Lung (tissue), 12 donors: ENCODE data around the gene CDC42BPB. TPM values are rescaled to one million over a fixed set of nuclear protein-coding genes. Genes with fewer than 3 reads are reported as not detected.

Source experiments
- ATAC-seq: fragments of 200-7000 bp; cut with Tn5 transposase; one replicate; pipeline ENCODE4 v1.9.1; 2020; ENCODE audit warnings: moderate number of reproducible peaks; ENCODE audit not compliant: insufficient read depth, low FRiP score
- DNase-seq, 3 donors: peaks; one replicate each; pipeline ENCODE4 v3.0.0-alpha.2; 2013 to 2017
- H3K27ac ChIP-seq, 2 donors: one replicate each; pipeline ENCODE4 v1.5.1; 2013; ENCODE audit warnings: mild to moderate bottlenecking in 2 of 2, moderate library complexity in 2 of 2, control low read depth in 1 of 2, inconsistent platforms in 1 of 2, low read depth in 1 of 2, low read length in 1 of 2
- H3K27me3 ChIP-seq, 3 donors: one replicate each; pipeline ENCODE4 v1.5.1; 2013; ENCODE audit warnings: low read length in 2 of 3; ENCODE audit not compliant: control insufficient read depth in 3 of 3, insufficient read depth in 3 of 3
- H3K36me3 ChIP-seq, 4 donors: one replicate each; pipeline ENCODE4 v1.5.1; 2013; ENCODE audit warnings: low read length in 4 of 4, mild to moderate bottlenecking in 1 of 4, moderate library complexity in 1 of 4; ENCODE audit not compliant: control insufficient read depth in 4 of 4, insufficient read depth in 4 of 4
- H3K4me1 ChIP-seq, 5 donors: one replicate each; pipeline ENCODE4 v1.5.1; 2013; ENCODE audit warnings: low read length in 5 of 5, mild to moderate bottlenecking in 2 of 5, moderate library complexity in 1 of 5; ENCODE audit not compliant: control insufficient read depth in 5 of 5, insufficient read depth in 5 of 5
- H3K4me3 ChIP-seq: one replicate; pipeline ENCODE4 v1.5.1; 2013; ENCODE audit warnings: mild to moderate bottlenecking, control low read depth, moderate library complexity
- H3K9ac ChIP-seq, 2 donors: one replicate each; pipeline ENCODE4 v1.5.1; 2013; ENCODE audit warnings: low read length in 2 of 2, control low read depth in 1 of 2; ENCODE audit not compliant: insufficient read depth in 1 of 2
- H3K9me3 ChIP-seq, 4 donors: one replicate each; pipeline ENCODE4 v1.5.1; 2013; ENCODE audit warnings: low read length in 3 of 4, mild to moderate bottlenecking in 1 of 4, moderate library complexity in 1 of 4; ENCODE audit not compliant: control insufficient read depth in 4 of 4, insufficient read depth in 3 of 4
- CTCF ChIP-seq: IDR thresholded peaks from 2 replicates; pipeline ENCODE4 v1.5.1; 2012; ENCODE audit warnings: mild to moderate bottlenecking; ENCODE audit errors: control extremely low read depth, extremely low read depth
- WGBS, 2 donors: extraction: QIAGEN DNeasy Blood & Tissue Kit; methylation state at CpG; one replicate each; pipeline ENCODE4 v1.1.7; 2013; 5-methylcytosine and 5-hydroxymethylcytosine counted together
- polyA plus RNA-seq, 2 donors: library from polyadenylated mRNA; stranded (reverse); fragments of 200-250 nt; gene quantifications; one replicate each; pipeline ENCODE4 v1.2.1, GENCODE V29; 2013
- total RNA-seq, 2 donors: library from RNA; depleted of rRNA in 1 of 2; stranded (reverse); fragments of >200 nt in 1 of 2; gene quantifications; one replicate each; pipeline ENCODE4 v1.2.1, GENCODE V29; 2014 to 2021
- donor health status: control.
- donor health status: control.
- donor health status: Bipolar disorder and iron deficiency.
- donor health status: healthy.
- donor health status: DM: yes; HTN: yes; CAD: no.

Gene CDC42BPB
- total and polyA plus RNA-seq, 4 donors = 39.3 to 97.9 (median 66.6) TPM

- Histone ChIP-seq H3K27ac (no peak overlapping the region), H3K27me3 (no peaks in the 10 kb centered on the region), H3K4me1 (peaks cover 0 to 17% (median 11%) of the 10 kb centered on the region in 5 donors), H3K9ac (no peak overlapping the region), H3K36me3 (peaks cover 0 to 12% (median 4%) of the 10 kb centered on the region in 4 donors), H3K4me3 (no peak overlapping the region), H3K9me3 (no peaks in the 10 kb centered on the region)
- peak; percentile 20 to 34 (median 32) for DNase-seq
- TF ChIP-seq CTCF = no peak
- ATAC-seq = no peak
- 5 to 20% methylated on average over 15 of the region's 15 CpGs for WGBS, 2 donors
Observed at GRCh38 chr14:103045371-103045869, 11.9 kb downstream of the CDC42BPB start.

GRCh38 chr14:103043257-103044015, 13.9 kb downstream of the CDC42BPB start:
- DNase-seq = peak in 2 of 3 donors; percentile 63 to 82
- no peak for ATAC-seq
- H3K27me3 ChIP-seq = no peaks in the 10 kb centered on the region
- no peak overlapping the region for H3K9ac ChIP-seq
- WGBS, 2 donors = 90 to 95% methylated on average over 8 of the region's 8 CpGs
- no peak for TF ChIP-seq CTCF
- peaks cover 0 to 12% (median 4%) of the 10 kb centered on the region in 4 donors for H3K36me3 ChIP-seq
- no peak overlapping the region for H3K4me3 ChIP-seq
- H3K9me3 ChIP-seq = no peaks in the 10 kb centered on the region
- no peak overlapping the region for H3K27ac ChIP-seq
- peaks cover 0 to 13% (median 11%) of the 10 kb centered on the region in 5 donors for H3K4me1 ChIP-seq

GRCh38 chr14:103041464-103041863, 15.9 kb downstream of the CDC42BPB start:
- no peak for DNase-seq

More at GRCh38 chr14:103041464-103041863, 15.9 kb downstream of the CDC42BPB start:
- ATAC-seq = no peak
- H3K27ac ChIP-seq = no peak overlapping the region
- H3K9ac ChIP-seq = no peak overlapping the region
- H3K36me3 ChIP-seq = peaks cover 0 to 12% (median 4%) of the 10 kb centered on the region in 4 donors
- WGBS, 2 donors = 97% methylated on average over 20 of the region's 20 CpGs
- peaks cover 0 to 13% (median 9%) of the 10 kb centered on the region in 5 donors for H3K4me1 ChIP-seq
- no peaks in the 10 kb centered on the region for H3K27me3 ChIP-seq
- no peaks in the 10 kb centered on the region for H3K9me3 ChIP-seq
- no peak for TF ChIP-seq CTCF
- no peak overlapping the region for H3K4me3 ChIP-seq
